HL-60 (cell line): ENCODE data around the gene DHODH.

Source experiments
- DNase-seq, 2 experiments: peaks; one replicate each; pipeline ENCODE4 v3.0.0-alpha.2; 2010 to 2020; ENCODE audit warnings: low read depth in 1 of 2, low spot score in 1 of 2
- H3K27ac ChIP-seq: fragments of 250-450 bp; sonication (Bioruptor Pico); replicated peaks from 2 replicates; pipeline ENCODE4 v1.5.1; 2020; ENCODE audit warnings: mild to moderate bottlenecking, moderate library complexity
- H3K27me3 ChIP-seq: fragments of 250-450 bp; sonication (Bioruptor Pico); 2 replicates; pipeline ENCODE4 v1.5.1; 2021; ENCODE audit warnings: mild to moderate bottlenecking, moderate library complexity; ENCODE audit not compliant: insufficient read depth, poor library complexity, severe bottlenecking
- H3K4me3 ChIP-seq: replicated peaks from 2 replicates; pipeline ENCODE4 v1.5.1; 2011; ENCODE audit warnings: mild to moderate bottlenecking, control low read depth, low read length; ENCODE audit not compliant: insufficient read depth
- POLR2AphosphoS5 ChIP-seq: IDR thresholded peaks from 2 replicates; pipeline ENCODE4 v1.6.1; 2012; ENCODE audit warnings: low read depth
- SPI1 ChIP-seq: IDR thresholded peaks from 2 replicates; pipeline ENCODE4 v1.6.1; 2012; ENCODE audit warnings: low read depth, mild to moderate bottlenecking, borderline replicate concordance
- long read RNA-seq: library from polyadenylated mRNA; unstranded; transcript quantifications from one replicate; pipeline ENCODE4 v2.0.0, GENCODE V29; 2020
- TF ChIP-seq, protein P1 (sequence below): IDR thresholded peaks from one replicate; pipeline ENCODE4 v1.5.1; 2011; ENCODE audit warnings: low read length, control low read depth, inconsistent platforms; ENCODE audit not compliant: insufficient read depth
- TF ChIP-seq, protein P2 (sequence below): IDR thresholded peaks from 2 replicates; pipeline ENCODE4 v1.6.1; 2012; ENCODE audit warnings: low read depth; ENCODE audit not compliant: insufficient replicate concordance

DHODH gene
- long read RNA-seq, transcript DHODH-201 (9 exons, 2,426 nt), result major isoform, 84 of 110 reads
- long read RNA-seq, partial matches to known transcripts, result 4 of 110 reads
- long read RNA-seq, other reads (novel, unspliced or antisense), result 22 of 110 reads

DNA sequence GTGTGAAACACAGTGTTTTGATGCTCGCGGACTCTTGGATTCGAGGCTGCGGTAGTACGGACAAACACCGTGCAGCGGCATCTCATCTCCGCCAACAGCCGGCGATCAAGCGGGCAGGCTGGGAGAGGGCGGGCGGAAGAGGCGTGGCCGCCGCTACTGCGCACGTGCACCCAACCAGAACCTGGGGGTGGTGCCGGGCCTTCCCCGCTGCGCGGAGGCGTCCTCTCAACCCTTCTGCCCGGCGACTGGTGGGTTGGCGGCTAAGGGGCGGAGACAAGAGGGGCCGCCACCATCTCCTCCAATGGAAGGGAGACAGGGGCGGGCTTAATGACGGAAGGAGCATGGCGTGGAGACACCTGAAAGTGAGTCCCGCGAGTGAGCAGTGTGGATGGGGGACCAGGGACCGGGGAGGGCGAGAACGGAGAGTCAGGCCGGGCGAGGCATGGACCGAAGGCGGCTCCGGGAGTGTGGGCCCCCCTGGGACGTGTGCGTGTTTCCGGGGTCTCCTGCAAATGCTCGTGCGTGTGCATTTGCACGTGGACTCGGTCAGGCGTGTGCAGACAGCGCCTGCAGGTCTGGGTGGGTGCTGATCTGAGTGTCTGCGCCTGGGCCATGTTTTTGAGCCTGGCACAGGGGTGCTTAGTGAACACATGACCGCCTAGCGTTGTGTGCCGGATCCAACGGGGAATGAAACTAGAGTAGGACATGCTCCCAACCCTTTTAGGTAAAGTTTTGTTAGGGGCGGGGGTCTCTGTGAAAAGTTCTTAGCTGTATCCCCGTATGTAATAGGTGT lies at the start of gene DHODH:
Gene DHODH (plus strand): TSS at position 321 of the 793 bp plus-strand sequence. CDS start 21 bp downstream, at position 342.
- TF ChIP-seq POLR2AphosphoS5 (peak; percentile 97), SPI1 (no peak)
- TF ChIP-seq, protein P1, sequence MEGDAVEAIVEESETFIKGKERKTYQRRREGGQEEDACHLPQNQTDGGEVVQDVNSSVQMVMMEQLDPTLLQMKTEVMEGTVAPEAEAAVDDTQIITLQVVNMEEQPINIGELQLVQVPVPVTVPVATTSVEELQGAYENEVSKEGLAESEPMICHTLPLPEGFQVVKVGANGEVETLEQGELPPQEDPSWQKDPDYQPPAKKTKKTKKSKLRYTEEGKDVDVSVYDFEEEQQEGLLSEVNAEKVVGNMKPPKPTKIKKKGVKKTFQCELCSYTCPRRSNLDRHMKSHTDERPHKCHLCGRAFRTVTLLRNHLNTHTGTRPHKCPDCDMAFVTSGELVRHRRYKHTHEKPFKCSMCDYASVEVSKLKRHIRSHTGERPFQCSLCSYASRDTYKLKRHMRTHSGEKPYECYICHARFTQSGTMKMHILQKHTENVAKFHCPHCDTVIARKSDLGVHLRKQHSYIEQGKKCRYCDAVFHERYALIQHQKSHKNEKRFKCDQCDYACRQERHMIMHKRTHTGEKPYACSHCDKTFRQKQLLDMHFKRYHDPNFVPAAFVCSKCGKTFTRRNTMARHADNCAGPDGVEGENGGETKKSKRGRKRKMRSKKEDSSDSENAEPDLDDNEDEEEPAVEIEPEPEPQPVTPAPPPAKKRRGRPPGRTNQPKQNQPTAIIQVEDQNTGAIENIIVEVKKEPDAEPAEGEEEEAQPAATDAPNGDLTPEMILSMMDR, result no peak
- TF ChIP-seq, protein P2, sequence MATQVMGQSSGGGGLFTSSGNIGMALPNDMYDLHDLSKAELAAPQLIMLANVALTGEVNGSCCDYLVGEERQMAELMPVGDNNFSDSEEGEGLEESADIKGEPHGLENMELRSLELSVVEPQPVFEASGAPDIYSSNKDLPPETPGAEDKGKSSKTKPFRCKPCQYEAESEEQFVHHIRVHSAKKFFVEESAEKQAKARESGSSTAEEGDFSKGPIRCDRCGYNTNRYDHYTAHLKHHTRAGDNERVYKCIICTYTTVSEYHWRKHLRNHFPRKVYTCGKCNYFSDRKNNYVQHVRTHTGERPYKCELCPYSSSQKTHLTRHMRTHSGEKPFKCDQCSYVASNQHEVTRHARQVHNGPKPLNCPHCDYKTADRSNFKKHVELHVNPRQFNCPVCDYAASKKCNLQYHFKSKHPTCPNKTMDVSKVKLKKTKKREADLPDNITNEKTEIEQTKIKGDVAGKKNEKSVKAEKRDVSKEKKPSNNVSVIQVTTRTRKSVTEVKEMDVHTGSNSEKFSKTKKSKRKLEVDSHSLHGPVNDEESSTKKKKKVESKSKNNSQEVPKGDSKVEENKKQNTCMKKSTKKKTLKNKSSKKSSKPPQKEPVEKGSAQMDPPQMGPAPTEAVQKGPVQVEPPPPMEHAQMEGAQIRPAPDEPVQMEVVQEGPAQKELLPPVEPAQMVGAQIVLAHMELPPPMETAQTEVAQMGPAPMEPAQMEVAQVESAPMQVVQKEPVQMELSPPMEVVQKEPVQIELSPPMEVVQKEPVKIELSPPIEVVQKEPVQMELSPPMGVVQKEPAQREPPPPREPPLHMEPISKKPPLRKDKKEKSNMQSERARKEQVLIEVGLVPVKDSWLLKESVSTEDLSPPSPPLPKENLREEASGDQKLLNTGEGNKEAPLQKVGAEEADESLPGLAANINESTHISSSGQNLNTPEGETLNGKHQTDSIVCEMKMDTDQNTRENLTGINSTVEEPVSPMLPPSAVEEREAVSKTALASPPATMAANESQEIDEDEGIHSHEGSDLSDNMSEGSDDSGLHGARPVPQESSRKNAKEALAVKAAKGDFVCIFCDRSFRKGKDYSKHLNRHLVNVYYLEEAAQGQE, result peak; percentile 70
- Histone ChIP-seq H3K27me3 (no peaks in the 10 kb centered on the region), H3K27ac (peak within 1 kb of the TSS; percentile 85), H3K4me3 (peak within 1 kb of the TSS; percentile 97)
- peak; percentile 95 to 99 for DNase-seq

DNA sequence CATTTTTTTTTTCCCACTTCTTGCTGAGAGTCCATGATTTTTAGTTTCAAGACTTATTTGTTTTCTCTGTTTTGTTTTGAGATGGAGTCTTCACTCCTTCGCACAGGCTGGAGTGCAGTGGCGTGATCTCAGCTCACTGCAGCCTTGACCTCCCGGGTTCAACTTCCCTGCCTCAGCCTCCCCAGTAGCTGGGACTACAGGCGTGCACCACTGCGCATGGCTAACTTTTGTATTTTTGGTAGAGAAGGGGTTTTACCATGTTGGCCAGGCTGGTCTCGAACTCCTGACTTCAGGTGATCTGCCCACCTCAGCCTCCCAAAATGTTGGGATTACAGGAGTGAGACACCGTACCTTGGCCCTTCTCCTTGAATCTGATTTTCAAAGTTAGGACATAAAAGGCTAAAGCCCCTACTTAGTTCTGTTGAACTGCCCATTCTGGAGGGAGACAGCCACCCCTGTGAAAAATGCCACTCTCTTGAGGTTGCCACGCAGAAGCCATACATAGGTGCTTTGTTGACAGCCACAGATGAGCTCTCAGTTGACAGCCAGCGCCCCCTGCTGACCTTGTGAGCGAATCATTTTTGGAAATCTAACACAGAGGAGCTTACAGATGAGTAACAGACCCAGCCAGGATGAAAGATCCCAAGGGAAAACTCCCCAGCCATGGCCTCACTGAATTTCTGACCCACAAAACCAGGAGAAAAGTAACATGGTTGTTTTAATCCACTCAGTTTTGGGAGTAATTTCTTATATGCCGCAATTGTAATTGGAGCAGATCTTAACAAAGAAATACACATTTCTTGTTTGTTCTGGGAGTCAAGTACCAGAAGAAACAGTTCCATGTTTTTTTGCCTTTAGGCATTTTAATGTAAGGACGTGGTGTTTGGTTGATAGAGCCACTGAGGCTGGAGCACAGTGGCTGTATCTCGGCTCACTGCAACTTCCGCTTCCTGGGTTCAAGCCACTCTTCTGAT lies 47.2 kb upstream of the DHODH start:
- Histone ChIP-seq H3K27me3 (no peaks in the 10 kb centered on the region), H3K27ac (no peak overlapping the region), H3K4me3 (no peak overlapping the region)
- peak; percentile 45 to 81 for DNase-seq
- TF ChIP-seq SPI1 (no peak), POLR2AphosphoS5 (no peak)
- TF ChIP-seq, protein P1, result peak; percentile 83

DNA sequence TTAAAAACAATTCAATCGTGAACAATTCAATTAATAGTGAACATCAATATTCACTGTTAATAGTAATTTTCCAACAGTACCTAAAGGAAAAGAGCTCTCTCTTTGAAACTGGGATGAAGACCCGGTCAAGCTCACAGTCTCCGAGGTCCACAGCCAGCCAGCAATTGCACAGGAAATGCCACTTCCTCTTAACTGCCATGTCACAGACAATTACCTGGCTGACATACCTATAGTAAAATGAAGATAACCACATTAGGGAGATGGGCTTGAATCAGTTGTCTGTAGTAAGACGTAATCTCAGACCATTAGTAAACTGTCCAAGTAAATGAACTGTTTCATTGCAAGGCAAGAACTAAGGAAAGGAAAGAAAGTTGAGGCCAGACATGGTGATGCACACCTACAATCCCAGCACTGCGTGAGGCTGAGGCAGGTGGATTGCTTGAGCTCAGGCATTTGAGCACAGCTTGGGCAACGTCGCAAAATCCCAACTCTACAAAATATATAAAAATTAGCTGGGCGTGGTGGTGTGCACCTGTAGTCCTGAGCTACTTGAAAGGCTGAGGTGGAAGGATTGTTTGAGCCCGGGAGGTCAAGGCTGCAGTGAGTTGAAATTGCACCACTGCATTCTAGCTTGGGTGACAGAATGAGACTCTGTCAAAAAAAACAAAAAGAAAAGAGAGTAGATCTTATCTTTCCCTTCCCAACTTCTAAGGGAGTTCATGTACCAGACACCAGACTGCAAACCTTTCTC lies 45.2 kb upstream of the DHODH start:
- DNase-seq, result no peak
- Histone ChIP-seq H3K4me3 (no peak overlapping the region), H3K27me3 (no peaks in the 10 kb centered on the region), H3K27ac (no peak overlapping the region)
- TF ChIP-seq, protein P1, result no peak
- peak; percentile 36; the same call in 1 of the 2 replicates for TF ChIP-seq SPI1

DNA sequence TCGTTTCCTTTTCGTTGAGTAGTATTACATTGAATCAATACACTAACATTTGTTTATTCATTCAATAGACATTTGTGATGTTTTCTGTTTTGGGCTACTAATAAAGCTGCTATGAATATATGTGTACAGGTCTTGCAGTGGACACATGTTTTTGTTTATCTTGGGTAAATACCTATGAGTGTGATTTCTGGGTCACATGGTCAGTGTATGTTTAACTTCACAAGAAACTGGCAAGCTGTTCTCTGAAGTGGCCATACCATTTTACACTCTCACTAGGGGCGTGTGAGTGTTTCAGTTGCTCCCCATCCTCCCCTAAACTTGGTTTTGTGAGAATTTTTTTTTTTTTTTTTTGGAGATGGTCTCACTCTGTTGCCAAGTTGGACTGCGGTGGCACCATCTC lies 43.3 kb upstream of the DHODH start:
- Histone ChIP-seq H3K4me3 (no peak overlapping the region), H3K27ac (no peak overlapping the region), H3K27me3 (no peaks in the 10 kb centered on the region)
- TF ChIP-seq, protein P1, result no peak
- no peak for TF ChIP-seq SPI1
- TF ChIP-seq POLR2AphosphoS5, result no peak
- TF ChIP-seq, protein P2, result no peak
- no peak for DNase-seq
